H9 (cell line): Measurements from ENCODE around the gene MSLN. TPM values are rescaled to one million over a fixed set of nuclear protein-coding genes. Genes with fewer than 3 reads are reported as not detected.
"Not testable (repeated sequence)": the region's sequence is repeated elsewhere in the genome, so short reads cannot be mapped to it uniquely, and the experiment has no call there.

Experiments used
- DNase-seq: peaks from one replicate; pipeline ENCODE4 v3.0.0-alpha.2; 2017
- H2AFZ ChIP-seq: one replicate; pipeline ENCODE4 v1.6.1; 2013; ENCODE audit warnings: mild to moderate bottlenecking, low read length, control low read depth, moderate library complexity
- H2AK5ac ChIP-seq: 2 replicates; pipeline ENCODE4 v1.6.1; 2013; ENCODE audit warnings: low read length, control low read depth, mixed read lengths; ENCODE audit not compliant: insufficient read length
- H2BK120ac ChIP-seq: one replicate; pipeline ENCODE4 v1.6.1; 2013; ENCODE audit warnings: low read depth, mild to moderate bottlenecking, low read length, control low read depth, inconsistent platforms; ENCODE audit not compliant: poor library complexity, severe bottlenecking
- H2BK12ac ChIP-seq: 2 replicates; pipeline ENCODE4 v1.6.1; 2013; ENCODE audit warnings: low read length, control low read depth, mixed read lengths, low read depth; ENCODE audit not compliant: insufficient read length
- H2BK15ac ChIP-seq: 2 replicates; pipeline ENCODE4 v1.6.1; 2013; ENCODE audit warnings: low read depth, low read length, control low read depth
- H2BK20ac ChIP-seq: one replicate; pipeline ENCODE4 v1.6.1; 2013; ENCODE audit warnings: low read depth, mild to moderate bottlenecking, low read length, control low read depth, inconsistent platforms; ENCODE audit not compliant: poor library complexity, severe bottlenecking
- H2BK5ac ChIP-seq: 2 replicates; pipeline ENCODE4 v1.6.1; 2013; ENCODE audit warnings: low read length, control low read depth, mixed read lengths; ENCODE audit not compliant: insufficient read length
- H3K14ac ChIP-seq: 2 replicates; pipeline ENCODE4 v1.6.1; 2013; ENCODE audit warnings: low read length, control low read depth; ENCODE audit not compliant: insufficient read depth
- H3K18ac ChIP-seq: 2 replicates; pipeline ENCODE4 v1.6.1; 2013; ENCODE audit warnings: low read depth, mild to moderate bottlenecking, mixed read lengths, low read length, control low read depth; ENCODE audit not compliant: insufficient read length
- H3K23ac ChIP-seq: 2 replicates; pipeline ENCODE4 v1.6.1; 2013; ENCODE audit warnings: low read length, control low read depth, mixed read lengths, low read depth; ENCODE audit not compliant: insufficient read length
- H3K23me2 ChIP-seq: 2 replicates; pipeline ENCODE4 v1.6.1; 2013; ENCODE audit warnings: low read depth, mild to moderate bottlenecking, mixed read lengths, low read length, control low read depth; ENCODE audit not compliant: insufficient read length, poor library complexity, severe bottlenecking
- H3K27ac ChIP-seq: 2 replicates; pipeline ENCODE4 v1.5.1; 2013; ENCODE audit warnings: low read length, control low read depth, mixed read lengths, low read depth; ENCODE audit not compliant: insufficient read length
- H3K27me3 ChIP-seq: 2 replicates; pipeline ENCODE4 v1.6.1; 2013; ENCODE audit warnings: low read length, control low read depth, inconsistent platforms; ENCODE audit not compliant: insufficient read depth
- H3K4ac ChIP-seq: 2 replicates; pipeline ENCODE4 v1.6.1; 2013; ENCODE audit warnings: low read depth, mild to moderate bottlenecking, control low read depth, inconsistent platforms, low read length, moderate library complexity
- H3K4me1 ChIP-seq: 2 replicates; pipeline ENCODE4 v1.6.1; 2013; ENCODE audit warnings: low read length, control low read depth, inconsistent platforms; ENCODE audit not compliant: insufficient read depth
- H3K4me2 ChIP-seq: 2 replicates; pipeline ENCODE4 v1.6.1; 2013; ENCODE audit warnings: low read length, control low read depth, mixed read lengths; ENCODE audit not compliant: insufficient read length, insufficient read depth
- H3K56ac ChIP-seq: 2 replicates; pipeline ENCODE4 v1.6.1; 2013; ENCODE audit warnings: low read depth, mild to moderate bottlenecking, mixed read lengths, low read length, control low read depth; ENCODE audit not compliant: insufficient read length
- H3K79me1 ChIP-seq: 2 replicates; pipeline ENCODE4 v1.6.1; 2013; ENCODE audit warnings: low read depth, mild to moderate bottlenecking, moderate library complexity, low read length, control low read depth, inconsistent platforms; ENCODE audit not compliant: insufficient read depth, poor library complexity, severe bottlenecking
- H3K79me2 ChIP-seq: 2 replicates; pipeline ENCODE4 v1.6.1; 2013; ENCODE audit warnings: low read length, control low read depth, inconsistent platforms; ENCODE audit not compliant: insufficient read depth
- H3K9ac ChIP-seq: 2 replicates; pipeline ENCODE4 v1.6.1; 2013; ENCODE audit warnings: low read length, control low read depth, mixed read lengths; ENCODE audit not compliant: insufficient read length; ENCODE audit errors: extremely low read depth
- H3K9me3 ChIP-seq: one replicate; pipeline ENCODE4 v1.6.1; 2013; ENCODE audit warnings: low read depth, low read length, inconsistent platforms; ENCODE audit not compliant: control insufficient read depth
- H3T11ph ChIP-seq: one replicate; pipeline ENCODE4 v1.6.1; 2013; ENCODE audit warnings: mild to moderate bottlenecking, low read length, control low read depth, inconsistent platforms
- H4K20me1 ChIP-seq: one replicate; pipeline ENCODE4 v1.6.1; 2013; ENCODE audit not compliant: control insufficient read depth, insufficient read length, insufficient read depth
- H4K5ac ChIP-seq: 2 replicates; pipeline ENCODE4 v1.6.1; 2013; ENCODE audit warnings: low read depth, mild to moderate bottlenecking, mixed read lengths, low read length, control low read depth; ENCODE audit not compliant: insufficient read length
- H4K8ac ChIP-seq: replicated peaks from 2 replicates; pipeline ENCODE4 v1.6.1; 2013; ENCODE audit warnings: low read length, control low read depth, mixed read lengths, low read depth; ENCODE audit not compliant: insufficient read length
- H4K91ac ChIP-seq: 2 replicates; pipeline ENCODE4 v1.6.1; 2013; ENCODE audit warnings: low read depth, mild to moderate bottlenecking, moderate library complexity, mixed read lengths, low read length, control low read depth; ENCODE audit not compliant: insufficient read length
- H3K27ac Mint-ChIP-seq, 3 experiments: 2 replicates in 2 of 3; 3 replicates in 1 of 3; pipeline ENCODE4 v1.8.0; 2020 to 2021; ENCODE audit warnings: mixed read lengths in 3 of 3, mild to moderate bottlenecking in 1 of 3, moderate library complexity in 1 of 3
- H3K27me3 Mint-ChIP-seq: 2 replicates; pipeline ENCODE4 v1.8.0; 2021; ENCODE audit warnings: low read depth, mild to moderate bottlenecking, moderate library complexity, mixed read lengths
- H3K36me3 Mint-ChIP-seq, 3 experiments: 2 replicates in 2 of 3; 3 replicates in 1 of 3; pipeline ENCODE4 v1.8.0; 2020 to 2021; ENCODE audit warnings: low read depth in 3 of 3, mixed read lengths in 3 of 3; ENCODE audit not compliant: insufficient read depth in 1 of 3
- H3K4me1 Mint-ChIP-seq, 2 experiments: 2 replicates each; pipeline ENCODE4 v1.8.0; 2020; ENCODE audit warnings: mixed read lengths in 2 of 2
- H3K4me3 Mint-ChIP-seq, 2 experiments: 2 replicates in 1 of 2; 3 replicates in 1 of 2; pipeline ENCODE4 v1.8.0; 2020 to 2021; ENCODE audit warnings: mild to moderate bottlenecking in 2 of 2, mixed read lengths in 2 of 2, moderate library complexity in 1 of 2
- H3K9me3 Mint-ChIP-seq, 2 experiments: 2 replicates in 1 of 2; 3 replicates in 1 of 2; pipeline ENCODE4 v1.8.0; 2020; ENCODE audit warnings: mild to moderate bottlenecking in 2 of 2, mixed read lengths in 2 of 2, moderate library complexity in 1 of 2
- CTCF ChIP-seq: fragments of 200-600 bp; sonication (generic); conservative IDR thresholded peaks from 3 replicates; pipeline ENCODE4 v1.8.0; 2021; ENCODE audit warnings: antibody characterized with exemption, mild to moderate bottlenecking
- WGBS: extraction: QIAGEN DNeasy Blood & Tissue Kit; methylation state at CpG from one replicate; pipeline ENCODE4 v1.1.7; 2013; ENCODE audit warnings: missing lambda C conversion rate, low lambda C conversion rate, mixed read lengths; ENCODE audit not compliant: insufficient read length; ENCODE audit errors: extremely low coverage; 5-methylcytosine and 5-hydroxymethylcytosine counted together
- total RNA-seq: library from RNA; stranded (reverse); gene quantifications from 2 replicates; pipeline ENCODE4 v1.2.1, GENCODE V29; 2021

The MSLN gene
- total RNA-seq, 1 experiment from 2014 or later = 0.22 TPM

DNA sequence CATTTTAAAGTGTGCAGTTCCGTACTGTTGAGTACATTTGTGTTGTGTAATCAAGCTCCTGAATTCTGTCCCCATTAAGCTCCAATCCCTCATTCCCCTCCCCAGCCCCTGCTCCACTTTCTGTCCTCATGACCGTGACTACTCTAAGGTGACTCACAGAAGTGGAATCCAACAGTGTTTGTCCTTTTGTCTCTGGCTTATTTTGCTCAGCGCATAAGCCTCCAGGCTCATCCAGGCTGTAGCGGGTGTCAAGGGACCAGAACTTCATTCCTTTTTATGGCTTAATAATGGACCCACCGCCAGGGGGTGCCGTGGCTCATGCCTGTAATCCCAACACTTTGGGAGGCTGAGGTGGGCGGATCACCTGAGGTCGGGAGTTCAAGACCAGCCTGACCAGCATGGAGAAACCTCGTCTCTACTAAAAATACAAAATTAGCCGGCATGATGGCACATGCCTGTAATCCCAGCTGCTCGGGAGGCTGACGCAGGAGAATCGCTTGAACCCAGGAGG lies 47.7 kb upstream of the MSLN start:
- H3K4me3 Mint-ChIP-seq = peak overlapping the region in 1 of 2 experiments; percentile 23; a peak in 2 of 5 replicates

More for the DNA sequence above, 47.7 kb upstream of the MSLN start:
- H3K27ac ChIP-seq, H3K36me3 Mint-ChIP-seq, H4K5ac ChIP-seq, H3T11ph ChIP-seq, H4K91ac ChIP-seq, H3K56ac ChIP-seq, H3K9ac ChIP-seq, H2BK120ac ChIP-seq, H4K20me1 ChIP-seq, H2BK5ac ChIP-seq, H3K79me2 ChIP-seq, H3K9me3 ChIP-seq, H3K4me1 ChIP-seq, H3K23me2 ChIP-seq, H3K23ac ChIP-seq, H3K14ac ChIP-seq, H2AK5ac ChIP-seq, H3K9me3 Mint-ChIP-seq, H2BK12ac ChIP-seq, H3K4ac ChIP-seq, H3K79me1 ChIP-seq, H2BK20ac ChIP-seq, H3K18ac ChIP-seq, H2AFZ ChIP-seq, H4K8ac ChIP-seq, H2BK15ac ChIP-seq, H3K4me2 ChIP-seq: not testable (repeated sequence)
- no CpG with 5 or more reads among the region's 13 CpGs for WGBS
- H3K4me1 Mint-ChIP-seq = peaks cover 9 to 15% of the 10 kb centered on the region in 2 experiments
- TF ChIP-seq CTCF = peak; percentile 73
- H3K27me3 ChIP-seq = peaks cover 11% of the 10 kb centered on the region; the same call in 1 of the 2 replicates
- peak; percentile 82 for DNase-seq
- H3K27ac Mint-ChIP-seq = peak overlapping the region in 2 of 3 experiments; percentile 10 to 24; a peak in 2 of 7 replicates
- H3K27me3 Mint-ChIP-seq = peaks cover 69% of the 10 kb centered on the region
